Gastroesophageal sphincter (tissue), 4 donors: ENCODE results near the gene CSTF1. TPM values are rescaled to one million over a fixed set of nuclear protein-coding genes. Genes with fewer than 3 reads are reported as not detected.

Experiments used
- ATAC-seq: fragments of 150-250 bp; one replicate; pipeline ENCODE4 v1.9.1; 2016; ENCODE audit warnings: mild to moderate bottlenecking, moderate library complexity
- H3K27ac ChIP-seq, 4 donors: fragments of 200-600 bp; sonication (generic) in 3 of 4; 1 replicate in 3 of 4; 2 replicates in 1 of 4; pipeline ENCODE4 v1.5.1; 2016 to 2019
- H3K27me3 ChIP-seq: fragments of 200-600 bp; sonication (generic); one replicate; pipeline ENCODE4 v1.5.1; 2019
- H3K36me3 ChIP-seq, 2 donors: fragments of 200-600 bp; sonication (generic); one replicate each; pipeline ENCODE4 v1.5.1; 2019; ENCODE audit warnings: control low read depth in 1 of 2
- H3K4me1 ChIP-seq, 3 donors: fragments of 200-600 bp; sonication (generic); 1 replicate in 2 of 3; 2 replicates in 1 of 3; pipeline ENCODE4 v1.5.1; 2016 to 2019; ENCODE audit warnings: control low read depth in 2 of 3
- H3K4me3 ChIP-seq, 2 donors: fragments of 200-600 bp; sonication (generic); one replicate each; pipeline ENCODE4 v1.5.1; 2019; ENCODE audit warnings: mild to moderate bottlenecking in 1 of 2, moderate library complexity in 1 of 2
- H3K9me3 ChIP-seq, 3 donors: fragments of 200-600 bp; sonication (generic); one replicate each; pipeline ENCODE4 v1.5.1; 2017 to 2019; ENCODE audit warnings: control low read depth in 2 of 3
- EP300 ChIP-seq: sonication (generic); formaldehyde crosslinking; IDR thresholded peaks from one replicate; pipeline ENCODE4 v1.6.1; 2017; ENCODE audit warnings: antibody characterized with exemption, mild to moderate bottlenecking
- POLR2A ChIP-seq, 2 donors: fragments of 450-650 bp; IDR thresholded peaks; one replicate each; pipeline ENCODE4 v1.6.1; 2017; ENCODE audit warnings: antibody characterized with exemption in 2 of 2, mild to moderate bottlenecking in 2 of 2, moderate library complexity in 1 of 2
- POLR2AphosphoS5 ChIP-seq: sonication (generic); formaldehyde crosslinking; IDR thresholded peaks from one replicate; pipeline ENCODE4 v1.6.1; 2017; ENCODE audit warnings: antibody characterized with exemption
- WGBS, 2 donors: methylation state at CpG; one replicate each; pipeline ENCODE4 v1.1.5; 2018; ENCODE audit warnings: low coverage in 1 of 2; 5-methylcytosine and 5-hydroxymethylcytosine counted together
- total RNA-seq, 4 donors: library from RNA; depleted of rRNA; stranded (reverse); fragments of >200 nt; gene quantifications; one replicate each; pipeline ENCODE4 v1.1.0, GENCODE V29; 2016
- TF ChIP-seq, protein P1 (sequence below), 4 experiments: fragments of 200-600 bp in 2 of 4; fragments of 450-650 bp in 2 of 4; sonication (generic) in 1 of 4; IDR thresholded peaks; one replicate each; pipeline ENCODE4 v1.5.1; 2017 to 2019; ENCODE audit warnings: antibody characterized with exemption in 4 of 4, mild to moderate bottlenecking in 2 of 4, moderate library complexity in 2 of 4

CSTF1 gene
- total RNA-seq = 10 to 100 TPM; 15.3 to 33.1 (median 22.4) TPM

DNA sequence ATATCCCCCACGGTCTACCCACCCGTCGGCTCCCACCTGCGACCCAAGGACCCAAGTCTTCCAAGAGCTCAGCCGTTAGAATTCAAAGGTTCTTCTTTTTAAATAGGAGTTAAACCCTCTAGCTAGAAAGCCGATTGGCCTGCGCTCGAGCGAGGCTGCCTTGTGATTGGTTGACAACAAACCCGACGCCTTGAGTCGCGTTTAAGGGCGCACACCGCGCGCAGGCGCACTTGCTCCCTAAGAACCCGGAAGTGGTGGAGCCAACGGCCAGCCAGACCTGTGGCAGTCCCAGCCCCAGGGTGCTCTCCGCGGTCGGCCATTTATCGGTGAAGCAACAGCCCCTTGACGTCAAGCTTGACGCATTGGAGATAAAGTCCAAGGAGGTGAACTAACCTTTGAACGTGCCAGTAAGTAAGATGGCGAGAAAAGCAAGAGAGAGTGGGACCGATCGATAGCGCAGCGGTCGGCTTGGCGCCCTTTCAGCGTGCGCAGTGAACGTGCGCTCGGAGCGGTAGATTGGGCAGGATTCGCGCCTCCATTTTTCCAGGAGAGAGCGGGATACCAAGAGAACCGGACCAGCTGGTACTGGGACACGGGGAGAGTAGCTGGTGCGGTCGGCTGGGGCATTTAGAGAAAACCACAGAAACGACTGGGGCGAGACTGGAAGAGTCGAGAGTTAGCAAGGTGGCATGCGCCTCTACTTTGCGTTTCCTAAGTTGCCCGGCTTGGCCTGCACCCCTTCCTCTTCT is at the start of gene CSTF1, which contains the start of gene AURKA:
CSTF1 (plus strand) TSS at position 514 of the 749 bp plus-strand sequence. CDS start 2,908 bp downstream, outside the sequence.
AURKA (minus strand) TSS at position 84 of the 749 bp plus-strand sequence. CDS start 4,018 bp downstream, outside the sequence.
- 0% methylated on average over 2 to 3 of the region's 53 CpGs for WGBS, 2 donors

DNA sequence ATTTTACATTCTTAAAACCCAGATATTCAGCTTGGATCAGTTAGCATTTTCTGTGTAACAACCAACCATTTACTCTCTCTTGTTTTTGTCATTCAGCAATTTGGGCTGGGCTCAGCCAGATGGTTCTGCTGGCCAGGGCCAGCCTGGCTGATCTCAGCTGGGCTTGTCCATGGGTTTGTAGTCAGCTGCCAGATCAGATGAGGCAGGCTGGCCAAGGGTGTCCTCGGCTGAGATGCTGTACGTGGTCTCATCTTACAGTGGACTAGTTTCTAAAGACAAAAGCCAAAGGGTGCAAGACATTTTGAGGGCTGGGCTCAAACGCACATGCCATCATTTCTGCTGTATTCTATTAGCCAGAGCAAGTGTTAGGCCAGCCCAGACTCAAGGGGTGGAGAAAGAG is 49.7 kb upstream of the CSTF1 start:
- 80 to 90% methylated on average over 1 to 3 of the region's 3 CpGs for WGBS, 2 donors
- TF ChIP-seq POLR2A (IDR thresholded peaks at IDR 0.05) (no peak), EP300 (no peak), POLR2AphosphoS5 (no peak)
- TF ChIP-seq, protein P1, sequence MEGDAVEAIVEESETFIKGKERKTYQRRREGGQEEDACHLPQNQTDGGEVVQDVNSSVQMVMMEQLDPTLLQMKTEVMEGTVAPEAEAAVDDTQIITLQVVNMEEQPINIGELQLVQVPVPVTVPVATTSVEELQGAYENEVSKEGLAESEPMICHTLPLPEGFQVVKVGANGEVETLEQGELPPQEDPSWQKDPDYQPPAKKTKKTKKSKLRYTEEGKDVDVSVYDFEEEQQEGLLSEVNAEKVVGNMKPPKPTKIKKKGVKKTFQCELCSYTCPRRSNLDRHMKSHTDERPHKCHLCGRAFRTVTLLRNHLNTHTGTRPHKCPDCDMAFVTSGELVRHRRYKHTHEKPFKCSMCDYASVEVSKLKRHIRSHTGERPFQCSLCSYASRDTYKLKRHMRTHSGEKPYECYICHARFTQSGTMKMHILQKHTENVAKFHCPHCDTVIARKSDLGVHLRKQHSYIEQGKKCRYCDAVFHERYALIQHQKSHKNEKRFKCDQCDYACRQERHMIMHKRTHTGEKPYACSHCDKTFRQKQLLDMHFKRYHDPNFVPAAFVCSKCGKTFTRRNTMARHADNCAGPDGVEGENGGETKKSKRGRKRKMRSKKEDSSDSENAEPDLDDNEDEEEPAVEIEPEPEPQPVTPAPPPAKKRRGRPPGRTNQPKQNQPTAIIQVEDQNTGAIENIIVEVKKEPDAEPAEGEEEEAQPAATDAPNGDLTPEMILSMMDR (IDR thresholded peaks at IDR 0.05) = no peak
- Histone ChIP-seq H3K4me1 (peaks cover 0 to 8% (median 5%) of the 10 kb centered on the region in 3 donors), H3K27ac (no peak overlapping the region), H3K36me3 (no peaks in the 10 kb centered on the region), H3K9me3 (no peaks in the 10 kb centered on the region), H3K27me3 (peaks cover 71% of the 10 kb centered on the region), H3K4me3 (no peak overlapping the region)
- ATAC-seq = no peak

More for the DNA sequence above, at the start of gene CSTF1, which contains the start of gene AURKA:
- Histone ChIP-seq H3K27ac (peak within 1 kb of the TSS; percentile 88 to 93 (median 90)), H3K9me3 (no peaks in the 10 kb centered on the region), H3K36me3 (peaks cover 5 to 23% of the 10 kb centered on the region in 2 donors), H3K4me1 (peaks cover 3 to 35% (median 20%) of the 10 kb centered on the region in 3 donors), H3K27me3 (no peaks in the 10 kb centered on the region), H3K4me3 (peak within 1 kb of the TSS; percentile 86 to 93)
- TF ChIP-seq EP300 (peak; percentile 55), POLR2A (IDR thresholded peaks at IDR 0.05) (peak in 1 of 2 donors; percentile 6), POLR2AphosphoS5 (peak; percentile 97)
- TF ChIP-seq, protein P1 (IDR thresholded peaks at IDR 0.05) = no peak
- ATAC-seq = peak; percentile 98

DNA sequence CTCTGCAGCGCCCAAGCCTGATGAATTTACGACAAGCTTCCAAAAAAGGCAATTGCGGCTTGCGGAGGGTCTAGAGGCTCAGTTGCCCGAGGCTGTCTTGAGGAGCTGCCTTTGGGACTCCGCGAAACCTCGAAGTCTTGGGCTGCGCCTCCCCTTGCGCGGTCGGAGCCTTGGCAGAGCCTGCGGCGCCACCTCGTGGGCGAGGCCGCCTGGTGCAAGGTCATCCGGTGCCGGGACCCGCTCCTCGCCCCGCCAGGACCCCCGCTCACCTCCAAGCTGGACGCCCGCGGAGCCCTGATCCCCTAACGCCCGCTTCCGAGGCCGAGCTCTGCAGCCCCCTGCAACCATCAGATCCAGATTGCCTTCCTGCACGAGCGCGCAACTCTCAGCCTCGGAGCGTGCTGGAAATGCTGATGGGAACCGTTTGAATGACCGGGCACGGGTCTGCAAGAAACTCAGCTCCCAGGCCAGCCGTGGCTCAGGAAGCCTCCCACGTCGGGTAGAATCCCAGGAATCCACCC is 48.5 kb upstream of the CSTF1 start:
- no peak for TF ChIP-seq POLR2AphosphoS5
- TF ChIP-seq, protein P1 (IDR thresholded peaks at IDR 0.05) = peak in 3 of 4 experiments; percentile 38 to 66 (median 39)
- Histone ChIP-seq H3K36me3 (no peaks in the 10 kb centered on the region), H3K4me3 (peak overlapping the region in 1 of 2 donors; percentile 0), H3K27me3 (peaks cover 68% of the 10 kb centered on the region), H3K27ac (no peak overlapping the region), H3K9me3 (no peaks in the 10 kb centered on the region), H3K4me1 (peaks cover 0 to 8% (median 5%) of the 10 kb centered on the region in 3 donors)
- 1% methylated on average over 12 of the region's 41 CpGs; no CpG with 5 or more reads in 1 of the 2 donors for WGBS, 2 donors
- no peak for ATAC-seq

DNA sequence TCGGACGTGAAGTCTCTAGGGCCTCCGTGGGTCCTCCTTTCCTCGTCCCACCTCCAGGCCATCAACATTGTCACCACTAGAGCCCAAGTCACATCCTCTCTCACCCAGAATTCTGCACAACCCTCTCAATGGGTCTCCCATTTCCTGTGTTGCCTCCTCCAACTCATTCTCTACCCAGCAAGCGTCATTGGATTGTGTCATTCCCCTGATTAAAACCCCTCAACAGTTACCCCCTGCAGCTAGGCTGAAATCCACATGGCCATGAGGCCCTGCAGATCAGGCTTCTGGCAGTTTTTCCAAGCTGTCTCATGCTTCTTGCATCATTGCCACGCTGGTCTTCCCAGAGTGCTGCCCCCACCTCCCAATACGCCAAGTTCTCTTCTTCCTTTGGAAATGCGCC is 46.5 kb upstream of the CSTF1 start:
- H3K4me1 ChIP-seq = peaks cover 0 to 8% (median 5%) of the 10 kb centered on the region in 3 donors
- no peak overlapping the region for H3K4me3 ChIP-seq
- WGBS, 2 donors = 81% methylated on average over 6 to 8 of the region's 8 CpGs
- H3K36me3 ChIP-seq = no peaks in the 10 kb centered on the region
- ATAC-seq = no peak
- no peak overlapping the region for H3K27ac ChIP-seq
- TF ChIP-seq, protein P1 (IDR thresholded peaks at IDR 0.05) = no peak
- TF ChIP-seq EP300 = no peak
- TF ChIP-seq POLR2A (IDR thresholded peaks at IDR 0.05) = no peak
- no peak for TF ChIP-seq POLR2AphosphoS5
- no peaks in the 10 kb centered on the region for H3K9me3 ChIP-seq
- peaks cover 53% of the 10 kb centered on the region for H3K27me3 ChIP-seq
